ENCODE measurements around the gene MAGEF1. TPM values are rescaled to one million over a fixed set of nuclear protein-coding genes. Genes with fewer than 3 reads are reported as not detected.

MAGEF1 gene
- total RNA-seq, 1 donor from 2014 or later: 26.2 TPM

DNA sequence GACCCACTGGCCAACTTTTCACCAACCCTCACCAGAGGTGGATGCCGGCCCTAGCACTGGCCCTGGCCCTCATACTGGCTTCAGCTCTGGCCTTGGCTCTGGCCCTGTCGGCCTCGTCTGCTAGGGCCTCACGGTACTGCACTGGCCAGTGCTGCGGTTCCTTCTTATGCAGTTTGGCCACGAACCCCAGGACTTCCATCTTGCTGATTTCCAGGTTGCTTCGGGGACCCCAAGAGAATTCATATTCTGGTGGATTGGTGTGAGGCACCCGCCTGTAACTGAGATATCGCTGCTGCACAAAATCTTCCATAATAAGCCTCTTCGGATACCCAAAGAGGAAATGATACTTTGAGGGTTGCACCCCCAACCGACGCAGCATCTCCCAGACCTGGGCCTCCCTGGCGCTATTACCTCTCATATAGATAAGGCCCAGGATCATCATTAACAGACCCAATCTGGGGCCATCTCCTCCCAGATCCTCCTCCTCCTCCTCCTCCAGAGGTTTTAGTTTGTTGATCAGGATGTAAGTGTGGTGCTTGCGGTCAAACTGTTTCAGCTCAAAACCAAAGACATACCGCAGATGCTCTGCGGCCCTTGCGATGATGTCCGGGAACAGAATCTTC is 883 bp downstream of the MAGEF1 start:
- Histone ChIP-seq H3K4me3 (ENCODE audit: insufficient read depth, low read depth, low read length) (peak overlapping the region; percentile 92), H3K4me1 (ENCODE audit: insufficient read depth, low read length) (peaks cover 10% of the 10 kb centered on the region), H3K4me2 (ENCODE audit: low read length) (peak overlapping the region; percentile 99), H3K27ac (ENCODE audit: low read depth, low read length) (peak overlapping the region; percentile 74), H3K9me3 (ENCODE audit: insufficient read depth, low read depth, low read length) (peaks cover 3% of the 10 kb centered on the region), H3K79me2 (ENCODE audit: insufficient read depth, low read length) (peaks cover 25% of the 10 kb centered on the region), H2AFZ (ENCODE audit: low read depth, low read length) (peak overlapping the region; percentile 95), H3K9ac (ENCODE audit: low read length) (peak overlapping the region; percentile 92), H4K20me1 (ENCODE audit: insufficient read depth, low read length) (peaks cover 15% of the 10 kb centered on the region), H3K27me3 (ENCODE audit: insufficient read depth, low read length) (no peaks in the 10 kb centered on the region), H3K36me3 (ENCODE audit: insufficient read depth, low read length) (no peaks in the 10 kb centered on the region)
- FAIRE-seq (no peak), DNase-seq (ENCODE audit: low read depth) (peak; percentile 15)
- no peak for TF ChIP-seq EZH2 (IDR thresholded peaks at IDR 0.05; ENCODE audit: insufficient read depth, low read length)
- TF ChIP-seq, protein P1, sequence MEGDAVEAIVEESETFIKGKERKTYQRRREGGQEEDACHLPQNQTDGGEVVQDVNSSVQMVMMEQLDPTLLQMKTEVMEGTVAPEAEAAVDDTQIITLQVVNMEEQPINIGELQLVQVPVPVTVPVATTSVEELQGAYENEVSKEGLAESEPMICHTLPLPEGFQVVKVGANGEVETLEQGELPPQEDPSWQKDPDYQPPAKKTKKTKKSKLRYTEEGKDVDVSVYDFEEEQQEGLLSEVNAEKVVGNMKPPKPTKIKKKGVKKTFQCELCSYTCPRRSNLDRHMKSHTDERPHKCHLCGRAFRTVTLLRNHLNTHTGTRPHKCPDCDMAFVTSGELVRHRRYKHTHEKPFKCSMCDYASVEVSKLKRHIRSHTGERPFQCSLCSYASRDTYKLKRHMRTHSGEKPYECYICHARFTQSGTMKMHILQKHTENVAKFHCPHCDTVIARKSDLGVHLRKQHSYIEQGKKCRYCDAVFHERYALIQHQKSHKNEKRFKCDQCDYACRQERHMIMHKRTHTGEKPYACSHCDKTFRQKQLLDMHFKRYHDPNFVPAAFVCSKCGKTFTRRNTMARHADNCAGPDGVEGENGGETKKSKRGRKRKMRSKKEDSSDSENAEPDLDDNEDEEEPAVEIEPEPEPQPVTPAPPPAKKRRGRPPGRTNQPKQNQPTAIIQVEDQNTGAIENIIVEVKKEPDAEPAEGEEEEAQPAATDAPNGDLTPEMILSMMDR (IDR thresholded peaks at IDR 0.05; ENCODE audit: insufficient read depth, low read depth, low read length): no peak
- peak overlapping the region; percentile 98 for H3K4me3 Mint-ChIP-seq (ENCODE audit: unreplicated experiment)
- H3K27ac Mint-ChIP-seq (ENCODE audit: unreplicated experiment): peak overlapping the region; percentile 97
- H3K27me3 Mint-ChIP-seq (ENCODE audit: low read depth, unreplicated experiment): no peaks in the 10 kb centered on the region
- peaks cover 17% of the 10 kb centered on the region for H3K36me3 Mint-ChIP-seq (ENCODE audit: low read depth, unreplicated experiment)
- peaks cover 14% of the 10 kb centered on the region for H3K4me1 Mint-ChIP-seq (ENCODE audit: low read depth, unreplicated experiment)
- peaks cover 7% of the 10 kb centered on the region for H3K9me3 Mint-ChIP-seq (ENCODE audit: unreplicated experiment)

DNA sequence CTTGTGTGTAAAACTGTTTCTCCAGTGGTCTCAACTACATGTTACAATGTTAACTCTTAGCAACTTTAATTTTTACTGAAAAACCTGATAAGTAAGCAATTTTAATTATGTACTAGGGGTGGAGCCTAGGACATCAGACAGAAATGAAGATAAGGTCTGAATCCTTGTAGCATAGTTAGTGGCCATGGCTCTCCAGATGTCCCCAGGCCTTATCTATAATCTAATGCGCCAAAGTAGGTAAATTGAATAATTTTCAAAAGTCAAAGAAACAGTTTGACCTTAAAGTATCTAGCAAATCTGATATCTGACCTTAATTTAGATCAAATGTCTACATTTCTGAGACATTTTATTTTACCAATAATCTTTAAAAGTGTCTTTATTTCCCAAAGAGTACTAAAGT is 8.2 kb downstream of the MAGEF1 start:
- Histone ChIP-seq H3K27me3 (ENCODE audit: insufficient read depth, low read length) (no peaks in the 10 kb centered on the region), H3K4me3 (ENCODE audit: insufficient read depth, low read depth, low read length) (no peak overlapping the region), H3K27ac (ENCODE audit: low read depth, low read length) (no peak overlapping the region), H2AFZ (ENCODE audit: low read depth, low read length) (no peak overlapping the region), H3K9me3 (ENCODE audit: insufficient read depth, low read depth, low read length) (peaks cover 3% of the 10 kb centered on the region), H3K4me1 (ENCODE audit: insufficient read depth, low read length) (no peaks in the 10 kb centered on the region), H3K9ac (ENCODE audit: low read length) (no peak overlapping the region), H3K36me3 (ENCODE audit: insufficient read depth, low read length) (no peaks in the 10 kb centered on the region), H4K20me1 (ENCODE audit: insufficient read depth, low read length) (no peaks in the 10 kb centered on the region), H3K4me2 (ENCODE audit: low read length) (no peak overlapping the region), H3K79me2 (ENCODE audit: insufficient read depth, low read length) (no peaks in the 10 kb centered on the region)
- Mint-ChIP-seq H3K27ac (ENCODE audit: unreplicated experiment) (no peak overlapping the region), H3K27me3 (ENCODE audit: low read depth, unreplicated experiment) (no peaks in the 10 kb centered on the region), H3K36me3 (ENCODE audit: low read depth, unreplicated experiment) (peaks cover 19% of the 10 kb centered on the region), H3K9me3 (ENCODE audit: unreplicated experiment) (peaks cover 7% of the 10 kb centered on the region), H3K4me1 (ENCODE audit: low read depth, unreplicated experiment) (no peaks in the 10 kb centered on the region), H3K4me3 (ENCODE audit: unreplicated experiment) (no peak overlapping the region)
- no peak for FAIRE-seq
- no peak for DNase-seq (ENCODE audit: low read depth)
- TF ChIP-seq EZH2 (IDR thresholded peaks at IDR 0.05; ENCODE audit: insufficient read depth, low read length): no peak
- TF ChIP-seq, protein P1 (IDR thresholded peaks at IDR 0.05; ENCODE audit: insufficient read depth, low read depth, low read length): no peak

DNA sequence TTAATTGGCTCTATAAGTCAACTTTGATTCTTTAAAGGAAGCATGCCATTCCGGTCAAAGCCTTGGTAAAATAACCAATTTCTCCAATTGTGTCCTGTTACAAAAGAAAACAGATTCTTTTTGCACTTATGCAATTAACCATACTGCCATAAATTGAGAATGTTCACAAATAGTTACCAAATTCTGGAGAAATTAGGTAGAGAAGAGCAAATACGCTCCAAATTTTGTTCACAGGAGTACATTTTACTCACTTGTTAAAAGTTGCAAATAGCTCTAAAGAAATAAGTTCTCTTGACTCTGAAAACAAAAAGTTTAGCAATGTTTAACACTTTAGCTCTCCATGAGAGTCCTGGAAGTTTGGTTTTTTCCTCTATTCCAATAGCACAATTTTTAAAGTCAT is 11.1 kb downstream of the MAGEF1 start:
- Histone ChIP-seq H3K4me1 (ENCODE audit: insufficient read depth, low read length) (no peaks in the 10 kb centered on the region), H4K20me1 (ENCODE audit: insufficient read depth, low read length) (no peaks in the 10 kb centered on the region), H3K4me3 (ENCODE audit: insufficient read depth, low read depth, low read length) (no peak overlapping the region), H3K9ac (ENCODE audit: low read length) (no peak overlapping the region), H3K27me3 (ENCODE audit: insufficient read depth, low read length) (no peaks in the 10 kb centered on the region), H3K4me2 (ENCODE audit: low read length) (no peak overlapping the region), H3K36me3 (ENCODE audit: insufficient read depth, low read length) (no peaks in the 10 kb centered on the region), H3K27ac (ENCODE audit: low read depth, low read length) (no peak overlapping the region), H3K9me3 (ENCODE audit: insufficient read depth, low read depth, low read length) (no peaks in the 10 kb centered on the region), H2AFZ (ENCODE audit: low read depth, low read length) (no peak overlapping the region), H3K79me2 (ENCODE audit: insufficient read depth, low read length) (no peaks in the 10 kb centered on the region)
- Mint-ChIP-seq H3K27me3 (ENCODE audit: low read depth, unreplicated experiment) (peaks cover 2% of the 10 kb centered on the region), H3K27ac (ENCODE audit: unreplicated experiment) (no peak overlapping the region), H3K4me3 (ENCODE audit: unreplicated experiment) (no peak overlapping the region), H3K9me3 (ENCODE audit: unreplicated experiment) (peaks cover 2% of the 10 kb centered on the region), H3K36me3 (ENCODE audit: low read depth, unreplicated experiment) (peaks cover 2% of the 10 kb centered on the region), H3K4me1 (ENCODE audit: low read depth, unreplicated experiment) (no peaks in the 10 kb centered on the region)
- DNase-seq (ENCODE audit: low read depth) (no peak), FAIRE-seq (no peak)
- TF ChIP-seq EZH2 (IDR thresholded peaks at IDR 0.05; ENCODE audit: insufficient read depth, low read length): no peak
- TF ChIP-seq, protein P1 (IDR thresholded peaks at IDR 0.05; ENCODE audit: insufficient read depth, low read depth, low read length): no peak

Data from astrocyte (in vitro differentiated cells and primary cell).